ENCODE measurements around the gene EXOC3L1. TPM values are rescaled to one million over a fixed set of nuclear protein-coding genes. Genes with fewer than 3 reads are reported as not detected.

Gene EXOC3L1
- total RNA-seq, 1 experiment from 2014 or later: not detected

GRCh38 chr16:67223992-67224391, 34.1 kb upstream of the EXOC3L1 start:
- Histone ChIP-seq H3K9me3 (ENCODE audit: insufficient read depth, low read depth) (no peaks in the 10 kb centered on the region), H3K36me3 (ENCODE audit: low read depth) (no peaks in the 10 kb centered on the region), H3K27ac (no peak overlapping the region), H3K27me3 (ENCODE audit: insufficient read depth, low read depth) (no peaks in the 10 kb centered on the region), H3K4me3 (no peak overlapping the region), H3K79me2 (ENCODE audit: low read depth) (peaks cover 16% of the 10 kb centered on the region), H4K20me1 (ENCODE audit: insufficient read depth) (no peaks in the 10 kb centered on the region), H3F3A (ENCODE audit: insufficient read depth, low read depth) (peaks cover 13% of the 10 kb centered on the region; the same call in 1 of the 2 replicates), H3K4me2 (no peak overlapping the region), H2AFZ (no peak overlapping the region), H3K9me2 (ENCODE audit: insufficient read depth) (no peaks in the 10 kb centered on the region), H3K4me1 (replicated peaks; ENCODE audit: insufficient read depth) (peaks cover 15% of the 10 kb centered on the region)
- DNase-seq: no peak
- CTCF ChIA-PET: no interaction called here
- POLR2A ChIA-PET (ENCODE audit: unreplicated experiment): interaction anchor here (0.7 kb wide), 1 partner anchor 15 kb away, joined by 3 read pairs; no protein-coding TSS in a partner anchor
- TF ChIP-seq CTCF (conservative IDR thresholded peaks at IDR 0.05) (no peak), EZH2 (IDR thresholded peaks at IDR 0.05; ENCODE audit: low read depth) (no peak)
- BruUV-seq (replicated peaks): no TSS peak
- intact Hi-C loops (cut with micrococcal nuclease; ENCODE audit: unreplicated experiment): no loop called here

- Histone ChIP-seq H3K9me3 (ENCODE audit: insufficient read depth, low read depth) (no peaks in the 10 kb centered on the region), H3K4me1 (replicated peaks; ENCODE audit: insufficient read depth) (peaks cover 33% of the 10 kb centered on the region), H3K27me3 (ENCODE audit: insufficient read depth, low read depth) (no peaks in the 10 kb centered on the region), H4K20me1 (ENCODE audit: insufficient read depth) (no peaks in the 10 kb centered on the region), H3K36me3 (ENCODE audit: low read depth) (no peaks in the 10 kb centered on the region), H3K4me2 (no peak overlapping the region), H3K9me2 (ENCODE audit: insufficient read depth) (no peaks in the 10 kb centered on the region), H3F3A (ENCODE audit: insufficient read depth, low read depth) (peaks cover 29% of the 10 kb centered on the region), H3K27ac (no peak overlapping the region), H3K4me3 (no peak overlapping the region), H3K79me2 (ENCODE audit: low read depth) (no peaks in the 10 kb centered on the region), H2AFZ (no peak overlapping the region)
- BruUV-seq (replicated peaks): no TSS peak
- intact Hi-C loops (cut with micrococcal nuclease; ENCODE audit: unreplicated experiment): no loop called here
- ChIA-PET POLR2A (ENCODE audit: unreplicated experiment) (no interaction called here), CTCF (interaction anchor here (0.6 kb wide), 1 partner anchor 31 kb away, joined by 4 read pairs; the partner anchor contains the start of gene FHOD1)
- TF ChIP-seq EZH2 (IDR thresholded peaks at IDR 0.05; ENCODE audit: low read depth): no peak
- TF ChIP-seq CTCF (conservative IDR thresholded peaks at IDR 0.05): no peak
- no peak for DNase-seq
These were observed 26.9 kb upstream of the EXOC3L1 start for GRCh38 chr16:67216612-67217490.

GRCh38 chr16:67215706-67216105, 25.8 kb upstream of the EXOC3L1 start:
- H3K79me2 ChIP-seq (ENCODE audit: low read depth): no peaks in the 10 kb centered on the region
- H3K27me3 ChIP-seq (ENCODE audit: insufficient read depth, low read depth): no peaks in the 10 kb centered on the region
- no peak overlapping the region for H3K4me3 ChIP-seq
- CTCF ChIA-PET: no interaction called here
- no peaks in the 10 kb centered on the region for H3K9me2 ChIP-seq (ENCODE audit: insufficient read depth)
- no TSS peak for BruUV-seq (replicated peaks)
- DNase-seq: no peak
- POLR2A ChIA-PET (ENCODE audit: unreplicated experiment): no interaction called here
- H3F3A ChIP-seq (ENCODE audit: insufficient read depth, low read depth): peaks cover 35% of the 10 kb centered on the region
- H3K9me3 ChIP-seq (ENCODE audit: insufficient read depth, low read depth): no peaks in the 10 kb centered on the region
- H3K36me3 ChIP-seq (ENCODE audit: low read depth): no peaks in the 10 kb centered on the region
- H3K27ac ChIP-seq: no peak overlapping the region
- H3K4me1 ChIP-seq (replicated peaks; ENCODE audit: insufficient read depth): peaks cover 34% of the 10 kb centered on the region
- intact Hi-C loops (cut with micrococcal nuclease; ENCODE audit: unreplicated experiment): no loop called here
- no peaks in the 10 kb centered on the region for H4K20me1 ChIP-seq (ENCODE audit: insufficient read depth)
- H3K4me2 ChIP-seq: no peak overlapping the region
- H2AFZ ChIP-seq: no peak overlapping the region
- TF ChIP-seq CTCF (conservative IDR thresholded peaks at IDR 0.05): no peak
- no peak for TF ChIP-seq EZH2 (IDR thresholded peaks at IDR 0.05; ENCODE audit: low read depth)

All from PC-9 (cell line).